Neural cell (in vitro differentiated cells): ENCODE data around the gene ASMTL. TPM values are rescaled to one million over a fixed set of nuclear protein-coding genes. Genes with fewer than 3 reads are reported as not detected.

ENCODE experiments used
- H2AFZ ChIP-seq: fragments of 200-600, 300-800 bp; sonication (generic), shearing (Covaris generic); 2 replicates; pipeline ENCODE4 v1.6.0; 2014; ENCODE audit warnings: low read depth, mild to moderate bottlenecking, antibody characterized with exemption, low read length, moderate library complexity
- H3F3A ChIP-seq: fragments of 200-600 bp; shearing (Covaris generic); 2 replicates; pipeline ENCODE4 v1.6.1; 2016; ENCODE audit warnings: mild to moderate bottlenecking, moderate library complexity, mixed read lengths, antibody characterized with exemption, low read length; ENCODE audit not compliant: insufficient read depth, poor library complexity, severe bottlenecking
- H3K27ac ChIP-seq: fragments of 200-600, 300-800 bp; sonication (generic), shearing (Covaris generic); 2 replicates; pipeline ENCODE4 v1.5.1; 2014; ENCODE audit warnings: mild to moderate bottlenecking, low read length, moderate library complexity
- H3K27me3 ChIP-seq: fragments of 300-800, 200-600 bp; sonication (generic), shearing (Covaris generic); 2 replicates; pipeline ENCODE4 v1.6.0; 2014; ENCODE audit warnings: mild to moderate bottlenecking, low read depth, low read length, moderate library complexity; ENCODE audit not compliant: insufficient read depth
- H3K36me3 ChIP-seq: fragments of 300-800, 200-600 bp; sonication (generic), shearing (Covaris generic); 2 replicates; pipeline ENCODE4 v1.5.1; 2014; ENCODE audit warnings: mild to moderate bottlenecking, antibody characterized with exemption, low read length, moderate library complexity; ENCODE audit not compliant: insufficient read depth
- H3K4me2 ChIP-seq: fragments of 300-800, 200-600 bp; sonication (generic), shearing (Covaris generic); 2 replicates; pipeline ENCODE4 v1.6.0; 2014; ENCODE audit warnings: mild to moderate bottlenecking, low read length
- H3K4me3 ChIP-seq: fragments of 300-800, 200-600 bp; sonication (generic), shearing (Covaris generic); 2 replicates; pipeline ENCODE4 v1.5.1; 2014; ENCODE audit warnings: mild to moderate bottlenecking, low read length, moderate library complexity
- H3K79me2 ChIP-seq: fragments of 200-600 bp; shearing (Covaris generic); replicated peaks from 2 replicates; pipeline ENCODE4 v1.6.0; 2014; ENCODE audit warnings: mild to moderate bottlenecking, low read length, moderate library complexity; ENCODE audit not compliant: insufficient read depth
- H3K9ac ChIP-seq: fragments of 300-800, 200-600 bp; sonication (generic), shearing (Covaris generic); 2 replicates; pipeline ENCODE4 v1.6.1; 2016; ENCODE audit warnings: mild to moderate bottlenecking, low read length, mixed read lengths
- H3K9me2 ChIP-seq: fragments of 200-600 bp; shearing (Covaris generic); 2 replicates; pipeline ENCODE4 v1.6.1; 2016; ENCODE audit warnings: mild to moderate bottlenecking, low read length, mixed read lengths; ENCODE audit not compliant: insufficient read depth
- H3K9me3 ChIP-seq: fragments of 200-600, 300-800 bp; sonication (generic), shearing (Covaris generic); 2 replicates; pipeline ENCODE4 v1.6.1; 2016; ENCODE audit warnings: mild to moderate bottlenecking, mixed run types, low read length, moderate library complexity, mixed read lengths
- H4K20me1 ChIP-seq: fragments of 200-600 bp; shearing (Covaris generic); 2 replicates; pipeline ENCODE4 v1.6.1; 2016; ENCODE audit warnings: mild to moderate bottlenecking, mixed run types; ENCODE audit not compliant: insufficient read depth
- CTCF ChIP-seq: fragments of 450-650 bp; IDR thresholded peaks from 2 replicates; pipeline ENCODE4 v1.5.1; 2014; ENCODE audit warnings: antibody characterized with exemption, mild to moderate bottlenecking, moderate library complexity; ENCODE audit not compliant: poor library complexity, severe bottlenecking
- EP300 ChIP-seq: fragments of 450-650 bp; conservative IDR thresholded peaks from 2 replicates; pipeline ENCODE4 v1.6.1; 2014; ENCODE audit warnings: antibody characterized with exemption, mild to moderate bottlenecking, moderate library complexity; ENCODE audit not compliant: poor library complexity, severe bottlenecking
- EZH2 ChIP-seq: fragments of 200-600, 300-800 bp; shearing (Covaris generic), sonication (generic); IDR thresholded peaks from 2 replicates; pipeline ENCODE4 v1.6.1; 2014; ENCODE audit warnings: antibody characterized with exemption, low read length, borderline replicate concordance, mild to moderate bottlenecking; ENCODE audit not compliant: insufficient read depth, poor library complexity, severe bottlenecking
- MXI1 ChIP-seq: fragments of 450-650 bp; conservative IDR thresholded peaks from 2 replicates; pipeline ENCODE4 v1.6.1; 2014; ENCODE audit warnings: antibody characterized with exemption, mild to moderate bottlenecking; ENCODE audit not compliant: poor library complexity, severe bottlenecking
- POLR2AphosphoS5 ChIP-seq: IDR thresholded peaks from 2 replicates; pipeline ENCODE4 v1.6.1; 2012
- RAD21 ChIP-seq: fragments of 450-650 bp; conservative IDR thresholded peaks from 2 replicates; pipeline ENCODE4 v1.6.1; 2014; ENCODE audit warnings: antibody characterized with exemption, mild to moderate bottlenecking, moderate library complexity
- REST ChIP-seq: IDR thresholded peaks from 2 replicates; pipeline ENCODE4 v1.6.1; 2012; ENCODE audit warnings: borderline replicate concordance
- SMC3 ChIP-seq: fragments of 450-650 bp; conservative IDR thresholded peaks from 2 replicates; pipeline ENCODE4 v1.6.1; 2014; ENCODE audit warnings: antibody characterized with exemption, mild to moderate bottlenecking, moderate library complexity; ENCODE audit not compliant: poor library complexity
- TAF1 ChIP-seq: IDR thresholded peaks from 2 replicates; pipeline ENCODE4 v1.6.1; 2012; ENCODE audit warnings: low read depth
- polyA plus RNA-seq: library from polyadenylated mRNA; depleted of rRNA; stranded (reverse); fragments of >200 nt; gene quantifications from 2 replicates; pipeline ENCODE4 v1.2.3, GENCODE V29; 2014

The ASMTL gene
- polyA plus RNA-seq, 1 donor from 2014 or later: 25.9 TPM

- Histone ChIP-seq H4K20me1 (no peaks in the 10 kb centered on the region), H3K4me3 (no peak overlapping the region), H3K9ac (no peak overlapping the region), H3K9me2 (no peaks in the 10 kb centered on the region), H3K27ac (no peak overlapping the region), H3K27me3 (no peaks in the 10 kb centered on the region), H3K9me3 (peaks cover 4% of the 10 kb centered on the region), H3K36me3 (peaks cover 10% of the 10 kb centered on the region), H3K4me2 (no peak overlapping the region), H2AFZ (no peak overlapping the region), H3K79me2 (no peaks in the 10 kb centered on the region), H3F3A (no peaks in the 10 kb centered on the region)
- TF ChIP-seq RAD21 (no peak), CTCF (no peak), EP300 (no peak), MXI1 (no peak), SMC3 (no peak), EZH2 (no peak), TAF1 (no peak), REST (no peak), POLR2AphosphoS5 (no peak)
These were observed 33.7 kb downstream of the ASMTL start for GRCh38 chrX:1418901-1419544.

- Histone ChIP-seq H3K79me2 (no peaks in the 10 kb centered on the region), H2AFZ (no peak overlapping the region), H3F3A (no peaks in the 10 kb centered on the region), H4K20me1 (no peaks in the 10 kb centered on the region), H3K4me3 (no peak overlapping the region), H3K9me3 (peaks cover 4% of the 10 kb centered on the region), H3K9me2 (no peaks in the 10 kb centered on the region), H3K27me3 (no peaks in the 10 kb centered on the region), H3K27ac (no peak overlapping the region), H3K36me3 (peaks cover 10% of the 10 kb centered on the region), H3K4me2 (no peak overlapping the region), H3K9ac (no peak overlapping the region)
- TF ChIP-seq CTCF (no peak), RAD21 (no peak), TAF1 (no peak), REST (no peak), MXI1 (no peak), EZH2 (no peak), EP300 (no peak), SMC3 (no peak), POLR2AphosphoS5 (no peak)
These were observed 34.6 kb downstream of the ASMTL start for GRCh38 chrX:1417921-1418771.
